Right ventricle myocardium inferior (tissue), 1 donor: Measurements from ENCODE around the gene EPHA6. TPM values are rescaled to one million over a fixed set of nuclear protein-coding genes. Genes with fewer than 3 reads are reported as not detected.

Experiments used
- ATAC-seq: fragments of 200-7000 bp; cut with Tn5 transposase; one replicate; pipeline ENCODE4 v1.9.1; 2020; ENCODE audit warnings: mild to moderate bottlenecking, moderate library complexity
- DNase-seq: peaks from one replicate; pipeline ENCODE4 v3.0.0; 2021; ENCODE audit errors: missing footprints
- intact Hi-C: fragments of 100-400 bp; cut with DNase I; formaldehyde crosslinking; loops from one replicate; pipeline ENCODE4 v1.11.0; 2022
- total RNA-seq: library from RNA; stranded (reverse); fragmentation: NEBNext Ultra II Directional; extraction: Animal tissue kit (Norgen Biotek cat#: 25700); gene quantifications from one replicate; pipeline ENCODE4 v1.2.1, GENCODE V29; 2021
- donor health status: DM: no; HTN: yes; CAD: no; lungs with severe emphysema.

Gene EPHA6
- total RNA-seq, 1 donor from 2014 or later: 0.62 TPM

DNA sequence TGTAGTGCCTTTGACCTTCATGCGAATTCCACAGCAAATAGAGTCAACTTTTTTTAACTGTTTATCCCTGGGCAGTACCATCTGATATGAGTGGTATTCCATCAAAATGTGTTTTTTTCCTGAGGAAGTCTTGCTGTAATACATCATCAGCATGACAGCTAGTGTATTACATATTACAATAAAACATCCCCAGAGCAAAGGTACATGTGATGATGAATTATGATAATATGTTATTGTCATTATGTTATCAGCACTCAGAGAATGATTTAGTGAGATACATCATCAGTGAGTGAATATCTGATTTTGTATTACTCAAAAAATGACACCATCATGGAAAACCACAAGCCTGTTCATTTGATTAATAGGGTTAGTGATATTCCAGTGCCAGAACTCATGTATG lies 880.5 kb downstream of the EPHA6 start:
- no peak for DNase-seq
- ATAC-seq: no peak
- intact Hi-C loops: no loop called here

DNA sequence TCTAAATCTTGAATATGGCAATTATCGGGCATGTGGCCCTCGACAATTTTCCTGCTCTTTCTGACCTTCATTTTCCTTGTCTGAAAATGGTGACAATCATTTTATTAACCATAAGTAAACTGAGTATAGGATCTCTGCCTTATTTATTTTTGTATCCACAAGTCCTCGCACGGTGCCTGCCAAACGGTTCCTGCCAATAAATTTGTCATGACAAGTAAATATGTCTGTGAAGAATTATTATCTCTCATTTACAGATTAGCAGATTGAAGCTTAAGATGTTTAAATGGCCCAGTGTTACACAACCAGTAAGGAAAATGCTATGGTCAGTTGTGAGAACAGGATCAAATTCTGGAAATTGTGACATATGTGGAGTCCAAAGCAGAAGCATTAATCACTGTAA lies 884.3 kb downstream of the EPHA6 start:
- ATAC-seq: no peak
- no peak for DNase-seq
- intact Hi-C loops: no loop called here

DNA sequence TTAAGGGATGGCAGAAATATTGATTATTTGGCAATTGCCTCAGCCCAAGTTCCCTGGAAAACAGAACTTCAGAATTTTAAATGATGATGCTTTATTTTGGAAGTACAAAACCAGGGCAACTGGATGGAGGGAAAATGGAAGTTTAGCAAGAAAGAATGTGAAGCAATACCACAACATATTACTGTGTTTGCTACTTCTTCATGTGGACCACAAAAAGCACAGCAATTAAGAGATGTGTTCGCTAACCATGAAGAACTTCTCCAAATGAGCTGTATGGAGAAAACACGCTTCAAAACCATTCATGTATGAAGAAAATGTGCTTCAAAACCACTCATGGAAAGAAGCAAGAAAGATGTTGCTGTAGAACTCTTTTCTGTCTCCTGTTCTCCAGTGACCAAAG lies 885.5 kb downstream of the EPHA6 start:
- no peak for ATAC-seq
- intact Hi-C loops: no loop called here
- no peak for DNase-seq

DNA sequence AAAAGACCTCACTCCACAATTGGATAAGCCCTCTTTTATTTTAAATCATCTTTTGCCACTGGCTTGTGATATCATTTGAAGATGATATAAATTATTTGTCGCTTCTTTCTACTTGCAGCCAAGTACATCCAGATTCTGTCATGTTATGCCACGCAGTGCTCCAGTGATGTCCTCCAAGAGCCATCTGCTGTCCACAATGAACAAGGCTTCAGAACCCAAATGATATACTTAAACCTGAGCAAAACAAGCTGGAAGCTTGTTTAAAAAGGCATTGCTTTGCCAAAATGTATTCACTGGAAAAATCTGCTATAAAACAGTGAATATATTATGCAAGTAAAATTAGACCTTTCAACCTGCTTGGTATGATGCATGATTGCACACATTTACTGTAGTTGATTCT lies 891.4 kb downstream of the EPHA6 start:
- DNase-seq (no peak), ATAC-seq (no peak)
- intact Hi-C loops: no loop called here

DNA sequence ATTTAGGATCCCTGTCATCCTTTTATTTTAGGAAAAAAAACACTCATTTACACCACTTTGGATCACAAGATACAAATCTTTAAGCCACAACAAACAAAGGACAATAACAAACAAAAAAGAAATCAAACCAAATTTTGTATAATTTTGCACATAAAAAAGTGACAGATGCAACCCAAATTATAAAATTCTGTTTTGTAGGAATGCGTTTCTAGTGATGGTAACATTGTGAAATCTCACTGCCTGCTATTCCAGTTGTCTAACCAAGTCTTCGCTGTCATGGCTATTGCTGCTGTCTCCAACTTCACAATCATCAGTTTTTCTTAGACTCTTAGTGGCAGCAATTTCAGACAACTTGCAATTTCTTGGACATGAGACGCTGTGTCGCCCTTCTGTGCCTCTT lies 891.8 kb downstream of the EPHA6 start:
- no peak for DNase-seq
- no peak for ATAC-seq
- intact Hi-C loops: no loop called here

DNA sequence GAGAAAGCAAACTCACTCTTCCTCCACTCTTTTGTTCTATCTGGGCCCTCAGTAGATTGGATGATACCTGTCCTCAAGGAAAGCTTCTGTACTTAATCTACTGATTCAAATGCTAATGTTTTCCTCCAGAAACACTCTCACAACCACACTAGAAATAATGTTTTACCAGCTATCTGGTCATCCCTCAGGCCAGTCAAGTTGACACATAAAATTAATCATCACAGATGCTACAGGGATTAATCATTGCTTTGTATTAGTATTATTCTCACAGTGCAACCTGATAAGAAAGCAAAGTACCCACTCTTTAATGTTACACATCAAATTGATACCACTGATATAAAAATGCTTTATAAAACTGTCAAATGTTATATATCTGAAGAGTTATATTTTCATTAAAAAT lies 897.3 kb downstream of the EPHA6 start:
- DNase-seq (no peak), ATAC-seq (no peak)
- intact Hi-C loops: no loop called here

DNA sequence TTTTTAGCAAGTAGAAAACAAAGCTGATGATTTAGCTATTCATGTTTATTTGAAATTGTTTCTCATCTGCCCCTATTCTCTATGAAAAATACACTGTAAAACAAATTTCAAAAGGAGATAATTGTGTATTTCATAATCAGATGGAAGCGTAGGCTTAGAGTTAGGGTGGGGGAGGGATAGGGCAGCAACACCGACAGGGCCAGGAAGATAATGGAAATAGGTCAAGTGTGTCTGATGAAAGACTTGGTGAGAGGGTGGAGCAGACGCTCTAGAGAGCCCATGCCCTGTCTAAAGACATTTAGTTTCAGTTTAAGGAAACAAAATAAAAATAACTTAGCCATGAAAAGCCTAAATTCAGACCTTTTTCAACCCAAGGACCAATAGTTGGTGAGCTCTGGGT lies 898.5 kb downstream of the EPHA6 start:
- DNase-seq (no peak), ATAC-seq (peak; percentile 65)
- intact Hi-C loops: no loop called here

DNA sequence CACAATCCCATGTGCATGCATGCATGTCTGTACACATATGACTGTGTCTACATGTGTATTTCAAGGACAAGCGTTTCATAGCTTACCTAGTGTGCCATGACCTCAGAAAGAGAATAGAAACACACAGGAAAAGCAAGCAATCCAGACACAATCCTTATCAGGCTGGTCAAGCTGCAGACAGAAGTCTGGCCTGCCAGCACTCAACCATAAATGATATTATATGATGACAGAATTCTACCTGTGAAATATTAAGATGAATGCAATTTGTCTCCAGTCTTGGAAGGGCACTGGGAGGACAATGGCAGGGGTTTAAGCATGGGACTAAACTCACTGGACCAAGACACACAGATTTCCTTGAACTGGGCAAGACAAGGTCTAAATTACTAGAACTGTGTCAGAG lies 899.2 kb downstream of the EPHA6 start:
- ATAC-seq (no peak), DNase-seq (no peak)
- intact Hi-C loops: no loop called here

DNA sequence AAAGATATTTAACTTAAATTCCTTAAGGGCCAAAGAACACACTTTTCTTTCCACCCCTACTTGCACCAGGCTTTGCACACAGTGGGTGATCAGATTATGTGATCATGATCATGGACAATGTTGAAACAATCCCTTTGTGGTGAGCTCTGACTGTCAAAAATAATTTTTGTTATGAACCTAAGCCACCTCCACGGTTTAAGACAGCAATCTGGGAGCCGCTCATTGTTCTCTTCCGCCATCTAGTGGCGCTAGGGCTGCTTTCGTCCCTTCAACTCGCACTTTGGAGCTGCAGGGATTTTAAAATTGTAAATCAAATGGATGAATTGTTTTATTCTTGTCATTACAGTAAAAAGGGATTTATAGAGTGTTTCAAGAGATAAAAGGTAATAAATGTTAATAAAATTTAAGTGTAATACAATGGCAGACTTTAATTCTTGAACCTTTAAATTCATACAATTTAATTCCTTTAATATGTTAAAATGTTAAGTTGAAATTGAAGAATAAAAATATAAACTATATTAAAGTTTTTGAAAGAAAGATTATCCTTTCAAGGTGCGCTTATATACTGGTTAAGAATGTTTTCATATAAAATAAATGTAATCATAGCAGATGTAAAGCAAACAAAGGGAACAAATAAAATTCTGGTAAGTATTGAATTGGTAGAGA lies 904.9 kb downstream of the EPHA6 start:
- DNase-seq (peak; percentile 65), ATAC-seq (peak; percentile 72)
- intact Hi-C loops: loop anchor here (5.0 kb wide), 1 partner anchor 857 kb away; no protein-coding TSS in a partner anchor

DNA sequence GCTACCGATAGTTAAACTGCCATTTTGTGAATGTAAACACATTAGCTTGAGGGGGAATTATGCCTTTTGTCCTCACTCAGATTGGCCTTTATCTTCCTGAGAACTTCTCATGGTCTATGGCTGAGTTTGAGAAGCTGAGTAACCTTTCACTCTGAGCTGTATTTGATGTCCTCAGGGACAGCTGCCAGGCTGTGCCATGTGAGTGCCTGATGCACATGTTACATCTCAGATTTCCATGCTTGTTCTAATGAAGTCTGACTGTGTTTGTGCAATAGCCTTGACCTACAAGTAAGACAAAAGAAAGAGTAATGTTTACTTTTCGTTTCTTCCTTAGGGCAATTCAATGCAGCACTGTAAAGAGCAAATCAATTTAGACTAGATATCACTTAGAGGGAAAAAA lies 906.0 kb downstream of the EPHA6 start:
- DNase-seq: no peak
- intact Hi-C loops: no loop called here

DNA sequence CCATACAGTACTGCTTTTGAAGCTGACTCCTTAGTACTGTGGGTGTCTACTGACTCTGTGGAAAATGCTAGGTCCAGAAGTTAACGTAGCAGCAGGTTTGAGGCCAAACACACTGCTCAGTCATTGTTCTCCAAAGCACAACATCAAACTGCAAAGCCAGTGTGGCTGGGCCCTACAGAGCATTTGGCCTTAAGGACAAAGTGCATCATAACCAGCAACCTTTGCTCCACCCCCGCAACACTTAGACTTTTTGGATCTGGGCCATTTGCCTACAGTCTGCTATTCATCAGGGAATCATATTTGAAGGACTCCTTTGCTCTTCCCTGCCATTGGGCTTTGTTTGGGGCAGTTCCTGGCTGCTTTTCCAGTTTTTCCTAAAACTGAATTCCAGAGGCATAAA lies 907.1 kb downstream of the EPHA6 start:
- no peak for DNase-seq
- intact Hi-C loops: no loop called here
- ATAC-seq: no peak

More for the DNA sequence above, 906.0 kb downstream of the EPHA6 start:
- ATAC-seq: no peak

DNA sequence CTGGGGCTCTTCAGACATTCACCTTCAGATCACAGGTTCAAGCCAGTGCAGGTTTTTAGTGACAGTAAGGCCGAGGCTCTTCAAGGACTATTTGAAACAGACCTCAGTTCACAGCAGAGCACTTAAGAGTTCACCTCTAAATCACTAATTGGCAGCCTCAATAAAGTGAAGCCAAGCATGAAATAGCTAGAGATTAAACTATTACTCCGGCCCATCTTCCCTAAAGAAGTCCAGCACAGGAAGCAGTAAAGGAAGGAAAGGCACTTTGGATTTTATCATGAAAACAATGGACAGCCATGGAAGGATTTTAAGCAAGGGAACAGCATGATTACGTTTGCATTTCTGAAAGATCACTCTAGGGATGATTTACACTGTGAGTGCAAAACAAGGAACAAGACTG lies 922.5 kb downstream of the EPHA6 start:
- intact Hi-C loops: no loop called here
- ATAC-seq: no peak
- DNase-seq: no peak

DNA sequence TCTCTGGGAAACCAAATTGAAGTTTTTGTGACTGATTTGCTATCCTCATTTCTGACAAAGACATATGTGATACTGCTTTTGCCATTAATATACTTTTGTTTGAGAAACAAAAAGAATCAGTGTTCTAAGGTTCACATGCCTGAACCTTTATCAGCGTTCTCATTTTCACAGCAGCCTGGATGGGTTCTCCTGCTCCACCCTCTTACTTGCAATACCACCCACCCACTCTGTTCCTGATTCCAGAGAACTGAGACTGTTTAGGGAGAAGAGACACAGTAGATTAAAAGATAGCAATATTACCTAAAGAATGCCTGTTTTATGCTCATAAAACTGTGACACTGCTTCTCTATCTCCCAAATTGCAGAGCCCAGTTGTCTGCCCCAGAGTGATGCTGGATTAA lies 924.4 kb downstream of the EPHA6 start:
- ATAC-seq: no peak

DNA sequence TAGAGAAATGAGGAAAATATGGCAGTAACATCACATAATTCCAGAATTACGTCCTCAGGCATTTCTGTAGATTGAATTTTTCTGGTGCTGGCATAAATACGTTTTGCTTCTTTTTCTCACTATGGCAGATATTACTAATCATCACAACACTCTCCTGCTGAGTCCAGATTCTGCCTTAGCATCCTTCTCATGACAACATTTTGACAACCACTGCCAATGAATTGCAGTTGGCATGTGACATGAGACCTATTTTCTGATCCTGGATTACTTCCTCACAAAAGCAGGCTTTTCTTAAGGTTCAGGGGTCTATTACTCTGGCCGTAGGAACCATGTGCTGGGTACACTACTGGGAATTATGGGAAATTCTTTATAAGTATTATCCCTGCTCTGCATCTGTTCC lies 927.6 kb downstream of the EPHA6 start:
- intact Hi-C loops: no loop called here
- DNase-seq: no peak
- no peak for ATAC-seq

More for the DNA sequence above, 924.4 kb downstream of the EPHA6 start:
- DNase-seq: no peak
- intact Hi-C loops: no loop called here

DNA sequence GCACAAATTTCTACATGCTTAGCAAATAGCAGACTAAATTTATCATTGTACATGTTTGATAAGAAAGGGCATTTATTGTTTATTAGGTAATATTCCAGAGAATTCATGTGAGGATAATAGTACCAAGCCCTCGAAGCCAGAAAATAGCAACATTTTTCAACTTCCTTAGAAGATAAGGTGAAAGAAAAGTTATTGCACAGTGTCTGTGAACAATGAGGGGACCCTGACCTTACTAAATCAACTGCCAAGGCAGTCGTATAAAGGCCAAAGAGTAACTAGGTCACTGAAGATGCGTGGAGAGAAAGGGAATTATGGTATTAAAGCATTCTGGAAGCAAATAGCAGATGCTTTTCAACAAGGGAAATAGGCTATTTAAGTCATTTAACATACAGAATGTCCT lies 929.9 kb downstream of the EPHA6 start:
- intact Hi-C loops: no loop called here
- DNase-seq (no peak), ATAC-seq (no peak)

DNA sequence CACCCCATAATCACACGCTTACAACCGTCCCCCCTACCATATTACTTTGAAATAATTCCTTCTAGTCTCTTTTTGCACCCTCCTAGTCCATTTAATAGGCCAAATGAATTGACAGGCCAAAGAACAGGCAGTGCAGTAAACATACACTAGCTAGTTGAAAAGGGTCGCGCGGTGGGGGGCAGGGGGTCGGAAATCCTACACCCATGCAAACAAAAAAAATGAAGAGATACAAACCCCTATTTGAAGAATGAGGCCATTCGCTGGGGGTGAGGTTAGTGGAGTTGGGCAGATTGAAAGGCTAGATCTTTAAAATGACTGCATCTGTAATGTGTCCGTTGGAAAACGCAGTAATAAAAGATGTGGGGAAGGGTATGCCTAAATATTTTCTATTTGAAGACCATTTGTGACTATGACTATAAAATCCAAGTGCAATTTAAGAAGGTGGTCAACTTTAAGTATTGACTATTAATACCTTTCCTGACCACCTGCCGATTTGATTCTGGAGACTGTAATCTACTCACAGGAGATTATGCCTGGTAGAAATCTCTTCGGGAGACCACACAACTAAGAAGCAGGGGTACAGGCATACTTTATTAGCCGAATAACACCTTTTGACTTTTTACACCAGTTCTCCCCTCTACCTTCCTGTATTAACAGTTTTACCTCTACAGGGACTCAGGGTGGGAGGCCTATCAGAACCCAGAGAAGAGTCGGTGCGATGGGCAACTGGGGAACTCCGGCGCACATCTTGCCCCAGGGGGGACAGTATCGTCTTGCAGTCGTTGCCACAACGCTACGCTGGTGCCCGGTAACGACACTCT lies 949.4 kb downstream of the EPHA6 start:
- intact Hi-C loops: no loop called here
- no peak for DNase-seq
- ATAC-seq: no peak

DNA sequence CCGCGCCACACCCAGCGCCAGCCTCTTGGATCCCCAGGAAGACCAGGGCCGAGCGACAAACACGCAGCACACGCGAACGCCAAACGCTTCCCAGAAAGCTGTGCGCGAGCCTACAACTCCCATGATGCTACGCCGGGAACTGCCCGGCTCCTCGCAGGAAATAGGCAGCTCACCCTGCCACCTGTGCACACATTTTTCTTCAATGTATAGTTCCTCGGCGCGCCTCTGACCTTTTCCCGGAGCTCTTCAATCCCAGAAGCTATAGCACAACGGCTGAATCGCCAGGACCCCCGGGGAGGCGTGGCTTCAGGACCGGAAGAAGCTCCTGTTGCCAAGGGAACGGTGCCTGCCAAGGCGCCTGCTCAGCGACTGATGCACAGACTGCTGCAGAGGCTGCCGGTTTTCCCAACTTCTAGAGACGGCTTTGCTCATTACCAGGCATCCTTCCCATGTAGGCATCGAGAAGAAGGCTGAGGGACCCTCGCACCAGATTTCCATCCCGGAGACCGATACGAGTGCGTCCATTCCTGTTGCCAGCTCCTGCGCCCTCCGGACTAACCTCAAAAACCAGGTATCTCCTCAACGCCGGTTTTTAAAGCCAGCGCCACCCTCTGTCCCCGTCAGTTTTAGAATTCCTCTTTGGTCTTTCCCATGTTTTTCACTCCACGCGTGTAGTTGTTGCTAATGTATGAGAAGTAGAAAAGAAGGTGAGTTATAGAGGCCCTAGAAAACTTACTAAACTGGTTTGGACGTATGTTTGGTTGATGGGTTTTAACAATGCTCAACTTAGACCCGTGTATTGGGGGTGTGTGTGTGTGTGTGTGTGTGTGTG lies 950.2 kb downstream of the EPHA6 start, which contains the start of gene ARL6:
Gene ARL6 (plus strand): TSS at position 352 of the 832 bp plus-strand sequence. CDS start 3,350 bp downstream, outside the sequence.
- DNase-seq: peak; percentile 88
- intact Hi-C loops: no loop called here
- peak; percentile 98 for ATAC-seq

DNA sequence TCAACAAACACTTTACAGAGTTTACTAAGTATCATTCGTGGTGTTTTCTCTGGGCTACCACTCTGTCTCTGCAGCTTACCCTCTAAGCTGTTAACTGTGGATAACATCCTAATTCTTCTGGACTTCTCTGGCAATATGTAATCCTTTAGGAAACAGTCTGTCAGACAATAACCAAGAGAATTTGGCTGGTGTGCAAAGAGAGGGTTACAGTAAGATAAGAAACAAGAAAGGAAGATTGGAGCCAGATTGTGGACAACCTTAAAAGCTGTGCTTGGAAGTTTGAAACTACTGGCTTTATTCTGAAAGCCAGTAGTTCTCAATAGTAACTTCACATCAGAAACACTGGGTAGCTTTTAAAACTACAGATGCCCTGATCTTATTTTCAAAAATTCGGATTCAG lies 950.9 kb downstream of the EPHA6 start:
- intact Hi-C loops: no loop called here
- no peak for DNase-seq
- no peak for ATAC-seq

DNA sequence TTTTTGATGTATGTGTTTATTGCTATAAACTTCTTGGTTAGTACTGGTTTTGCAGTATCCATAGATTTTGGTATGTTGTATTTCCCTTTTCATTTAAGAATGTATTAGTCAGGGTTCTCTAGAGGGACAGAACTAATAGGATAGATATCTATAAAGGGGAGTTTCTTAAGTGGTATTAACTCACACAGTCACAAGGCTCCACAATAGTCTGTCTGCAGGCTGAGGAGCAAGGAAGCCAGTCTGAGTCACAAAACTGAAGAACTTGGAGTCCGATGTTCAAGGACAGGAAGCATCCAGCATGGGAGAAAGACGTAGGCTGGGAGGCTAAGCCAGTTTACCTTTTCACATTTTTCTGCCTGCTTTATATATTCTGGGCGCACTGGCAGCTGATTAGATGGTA lies 958.5 kb downstream of the EPHA6 start:
- intact Hi-C loops: no loop called here
- DNase-seq (no peak), ATAC-seq (no peak)

DNA sequence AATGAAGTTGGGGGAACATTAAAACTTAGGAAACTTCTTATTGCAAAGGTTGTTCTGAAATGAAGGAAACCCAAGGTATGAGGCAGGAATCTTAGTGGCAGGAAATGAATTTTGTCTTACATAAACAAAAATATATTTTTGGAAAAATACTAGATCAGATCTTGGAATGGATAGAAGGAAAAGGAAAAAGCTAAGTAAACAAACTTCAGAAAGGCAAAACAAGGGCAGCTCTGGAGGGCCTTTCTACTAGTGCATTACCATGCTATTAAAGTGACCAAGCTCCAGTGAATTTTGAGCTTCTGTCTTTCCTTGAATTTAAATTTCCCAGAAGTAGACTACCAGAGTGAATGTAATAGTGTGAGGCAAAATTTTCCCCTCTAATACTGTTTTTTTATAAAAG lies 963.8 kb downstream of the EPHA6 start:
- no peak for DNase-seq
- intact Hi-C loops: no loop called here
- ATAC-seq: no peak
